DMS114 treated with DMSO at 0.1 percent for 48 hours (cell line): ENCODE results near the gene MYL4.
"Not testable (repeated sequence)": the region's sequence is repeated elsewhere in the genome, so short reads cannot be mapped to it uniquely, and the experiment has no call there.

Source experiments
- DNase-seq: peaks from one replicate; lab custom pipeline; 2025; ENCODE audit not compliant: unreplicated experiment; lab: John Stamatoyannopoulos, UW

Gene MYL4

GRCh38 chr17:47208744-47209488 is at the start of gene MYL4:
Gene MYL4 (plus strand): TSS chr17:47209348. CDS start chr17:47209423, 75 bp downstream.
- DNase-seq: no peak

GRCh38 chr17:47162013-47162622 is 47.0 kb upstream of the MYL4 start:
- DNase-seq: no peak

GRCh38 chr17:47164263-47164662 is 44.9 kb upstream of the MYL4 start:
- no peak for DNase-seq

- DNase-seq: no peak
Observed at GRCh38 chr17:47165137-47165536, 44.0 kb upstream of the MYL4 start.

GRCh38 chr17:47166854-47167253 is 42.3 kb upstream of the MYL4 start:
- not testable (repeated sequence) for DNase-seq

GRCh38 chr17:47168896-47169295 is 40.3 kb upstream of the MYL4 start:
- not testable (repeated sequence) for DNase-seq

- DNase-seq: no peak
Observed at GRCh38 chr17:47170710-47171109, 38.4 kb upstream of the MYL4 start.

GRCh38 chr17:47172696-47173565 is 36.2 kb upstream of the MYL4 start:
- DNase-seq: no peak

- DNase-seq: not testable (repeated sequence)
Observed at GRCh38 chr17:47174823-47175222, 34.3 kb upstream of the MYL4 start.

- DNase-seq: no peak
Observed at GRCh38 chr17:47176389-47176826, 32.7 kb upstream of the MYL4 start.

GRCh38 chr17:47177261-47177660 is 31.9 kb upstream of the MYL4 start:
- DNase-seq: no peak

GRCh38 chr17:47179141-47179540 is 30.0 kb upstream of the MYL4 start:
- DNase-seq: no peak

GRCh38 chr17:47180337-47180736 is 28.8 kb upstream of the MYL4 start:
- DNase-seq: no peak

GRCh38 chr17:47180988-47181387 is 28.2 kb upstream of the MYL4 start:
- not testable (repeated sequence) for DNase-seq

GRCh38 chr17:47184681-47185080 is 24.5 kb upstream of the MYL4 start:
- no peak for DNase-seq

- peak; percentile 13 for DNase-seq
Observed at GRCh38 chr17:47188271-47188875, 20.8 kb upstream of the MYL4 start.

- DNase-seq: peak; percentile 97
Observed at GRCh38 chr17:47188876-47189731, 20.0 kb upstream of the MYL4 start, which contains the start of gene CDC27. Gene CDC27 (minus strand): TSS chr17:47189295. CDS start chr17:47189172, 123 bp downstream.

- no peak for DNase-seq
Observed at GRCh38 chr17:47189732-47190237, 19.4 kb upstream of the MYL4 start.

GRCh38 chr17:47190243-47190642 is 18.9 kb upstream of the MYL4 start:
- no peak for DNase-seq

GRCh38 chr17:47190770-47191169 is 18.4 kb upstream of the MYL4 start:
- no peak for DNase-seq
